Measurements from ENCODE around the gene ARPC5L. TPM values are rescaled to one million over a fixed set of nuclear protein-coding genes. Genes with fewer than 3 reads are reported as not detected.
"Not testable (repeated sequence)": the region's sequence is repeated elsewhere in the genome, so short reads cannot be mapped to it uniquely, and the experiment has no call there.

Gene ARPC5L
- total RNA-seq, 2 donors from 2014 or later: 50.0 to 61.5 TPM

GRCh38 chr9:124830593-124830992, 31.3 kb upstream of the ARPC5L start:
- Histone ChIP-seq H3K4me3 (no peak overlapping the region), H3K9ac (ENCODE audit: low read depth in 2 of 2, low read length in 2 of 2) (no peak overlapping the region), H3K9me3 (no peaks in the 10 kb centered on the region), H3K27ac (no peak overlapping the region), H3K36me3 (no peaks in the 10 kb centered on the region), H3K27me3 (no peaks in the 10 kb centered on the region), H3K4me1 (no peaks in the 10 kb centered on the region)
- TF ChIP-seq CTCF (IDR thresholded peaks at IDR 0.05): no peak
- DNase-seq: no peak
- intact Hi-C loops (cut with DNase I): no loop called here

- no peak for TF ChIP-seq CTCF (IDR thresholded peaks at IDR 0.05)
- no peak for DNase-seq
- Histone ChIP-seq H3K27me3 (no peaks in the 10 kb centered on the region), H3K9me3 (no peaks in the 10 kb centered on the region), H3K27ac (no peak overlapping the region), H3K4me1 (no peaks in the 10 kb centered on the region), H3K9ac (ENCODE audit: low read depth in 2 of 2, low read length in 2 of 2) (no peak overlapping the region), H3K36me3 (no peaks in the 10 kb centered on the region), H3K4me3 (no peak overlapping the region)
- intact Hi-C loops (cut with DNase I): no loop called here
These were observed 30.1 kb upstream of the ARPC5L start for GRCh38 chr9:124831642-124832364.

- no peak for DNase-seq
- no peak for TF ChIP-seq CTCF (IDR thresholded peaks at IDR 0.05)
- Histone ChIP-seq H3K9me3 (no peaks in the 10 kb centered on the region), H3K4me3 (no peak overlapping the region), H3K9ac (ENCODE audit: low read depth in 2 of 2, low read length in 2 of 2) (no peak overlapping the region), H3K36me3 (no peaks in the 10 kb centered on the region), H3K27ac (no peak overlapping the region), H3K27me3 (no peaks in the 10 kb centered on the region), H3K4me1 (no peaks in the 10 kb centered on the region)
- intact Hi-C loops (cut with DNase I): no loop called here
These were observed 27.3 kb upstream of the ARPC5L start for GRCh38 chr9:124834591-124834990.

- no peak overlapping the region for H3K4me3 ChIP-seq
These were observed 26.8 kb upstream of the ARPC5L start for GRCh38 chr9:124835026-124835557.

GRCh38 chr9:124838132-124838531, 23.8 kb upstream of the ARPC5L start:
- H3K27me3 ChIP-seq; H3K27ac ChIP-seq; H3K9ac ChIP-seq (ENCODE audit: low read depth in 2 of 2, low read length in 2 of 2); DNase-seq; H3K4me3 ChIP-seq; H3K9me3 ChIP-seq; intact Hi-C loops (cut with DNase I); H3K4me1 ChIP-seq; H3K36me3 ChIP-seq: not testable (repeated sequence)

More at GRCh38 chr9:124835026-124835557, 26.8 kb upstream of the ARPC5L start:
- Histone ChIP-seq H3K27ac (no peak overlapping the region), H3K27me3 (no peaks in the 10 kb centered on the region), H3K36me3 (no peaks in the 10 kb centered on the region), H3K9ac (ENCODE audit: low read depth in 2 of 2, low read length in 2 of 2) (no peak overlapping the region), H3K4me1 (no peaks in the 10 kb centered on the region), H3K9me3 (no peaks in the 10 kb centered on the region)
- peak; percentile 38 for DNase-seq
- intact Hi-C loops (cut with DNase I): no loop called here
- no peak for TF ChIP-seq CTCF (IDR thresholded peaks at IDR 0.05)

GRCh38 chr9:124838567-124839275, 23.2 kb upstream of the ARPC5L start:
- H3K9me3 ChIP-seq; H3K9ac ChIP-seq (ENCODE audit: low read depth in 2 of 2, low read length in 2 of 2); H3K4me3 ChIP-seq; H3K27me3 ChIP-seq; intact Hi-C loops (cut with DNase I); H3K4me1 ChIP-seq; DNase-seq; H3K27ac ChIP-seq; H3K36me3 ChIP-seq: not testable (repeated sequence)
